Suprapubic skin (tissue), 4 donors: ENCODE data around the gene SMYD3. TPM values are rescaled to one million over a fixed set of nuclear protein-coding genes. Genes with fewer than 3 reads are reported as not detected.

ENCODE experiments used
- DNase-seq, 2 donors: peaks; one replicate each; pipeline ENCODE4 v3.0.0-alpha.2; 2019; ENCODE audit warnings: low spot score in 2 of 2
- H3K27ac ChIP-seq: fragments of 200-600 bp; sonication (generic); one replicate; pipeline ENCODE4 v1.5.1; 2019
- H3K27me3 ChIP-seq: fragments of 200-600 bp; sonication (generic); one replicate; pipeline ENCODE4 v1.5.1; 2019
- H3K36me3 ChIP-seq: fragments of 200-600 bp; sonication (generic); one replicate; pipeline ENCODE4 v1.5.1; 2019
- H3K4me1 ChIP-seq: fragments of 200-600 bp; sonication (generic); one replicate; pipeline ENCODE4 v1.5.1; 2019
- H3K4me3 ChIP-seq: fragments of 200-600 bp; sonication (generic); one replicate; pipeline ENCODE4 v1.5.1; 2019; ENCODE audit warnings: mild to moderate bottlenecking
- H3K9me3 ChIP-seq: fragments of 200-600 bp; sonication (generic); one replicate; pipeline ENCODE4 v1.5.1; 2019
- CTCF ChIP-seq, 2 donors: fragments of 200-600 bp in 1 of 2; fragments of 450-650 bp in 1 of 2; sonication (generic) in 1 of 2; IDR thresholded peaks; one replicate each; pipeline ENCODE4 v1.5.1; 2016 to 2019; ENCODE audit warnings: antibody characterized with exemption in 2 of 2, mild to moderate bottlenecking in 1 of 2, moderate library complexity in 1 of 2
- EP300 ChIP-seq: sonication (generic); formaldehyde crosslinking; IDR thresholded peaks from one replicate; pipeline ENCODE4 v1.6.1; 2017; ENCODE audit warnings: antibody characterized with exemption
- POLR2A ChIP-seq, 2 donors: fragments of 450-650 bp; IDR thresholded peaks; one replicate each; pipeline ENCODE4 v1.6.1; 2017; ENCODE audit warnings: antibody characterized with exemption in 2 of 2, mild to moderate bottlenecking in 2 of 2, moderate library complexity in 2 of 2
- POLR2AphosphoS5 ChIP-seq, 3 donors: sonication (generic); formaldehyde crosslinking; IDR thresholded peaks; one replicate each; pipeline ENCODE4 v1.6.1; 2017; ENCODE audit warnings: antibody characterized with exemption in 3 of 3
- WGBS: methylation state at CpG from one replicate; pipeline ENCODE4 v1.1.5; 2018; 5-methylcytosine and 5-hydroxymethylcytosine counted together
- total RNA-seq, 4 donors: library from RNA; depleted of rRNA; stranded (reverse); fragments of >200 nt; gene quantifications; one replicate each; pipeline ENCODE4 v1.1.0, GENCODE V29; 2016

The SMYD3 gene
- total RNA-seq, 4 donors from 2014 or later, result 14.5 to 33.6 (median 18.9) TPM

DNA sequence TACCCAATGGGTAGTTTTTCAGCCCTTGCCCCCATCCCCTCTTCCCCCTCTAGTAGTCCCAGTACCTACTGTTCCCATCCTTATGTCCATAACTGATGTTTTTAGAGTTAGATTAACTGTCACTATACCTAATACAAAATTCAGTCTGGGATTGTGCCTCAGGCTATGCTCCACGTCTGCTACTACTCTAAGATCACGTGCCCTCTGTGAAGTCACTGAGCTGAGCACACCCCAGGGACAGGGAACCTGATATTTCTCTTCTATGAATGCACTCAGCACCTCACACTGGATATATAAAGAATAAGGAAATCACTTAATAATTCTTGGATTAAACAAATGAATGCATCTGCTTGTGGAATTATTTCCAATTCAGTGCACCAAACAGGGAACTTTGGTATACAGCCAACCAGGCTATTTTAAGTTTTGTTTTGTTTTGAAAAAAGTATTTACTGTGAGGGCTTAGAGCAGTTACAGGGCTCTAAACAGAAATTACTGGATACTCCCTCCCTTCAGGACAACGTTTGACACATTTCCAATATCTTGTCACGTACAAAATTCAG, 307.9 kb downstream of the SMYD3 start:
- WGBS, result 38% methylated on average over 4 of the region's 4 CpGs
- Histone ChIP-seq H3K27me3 (no peaks in the 10 kb centered on the region), H3K27ac (no peak overlapping the region), H3K4me3 (no peak overlapping the region), H3K9me3 (no peaks in the 10 kb centered on the region), H3K4me1 (peaks cover 8% of the 10 kb centered on the region), H3K36me3 (no peaks in the 10 kb centered on the region)
- no peak for TF ChIP-seq EP300
- no peak for TF ChIP-seq POLR2AphosphoS5 (IDR thresholded peaks at IDR 0.05)
- TF ChIP-seq CTCF (IDR thresholded peaks at IDR 0.05), result no peak
- no peak for TF ChIP-seq POLR2A (IDR thresholded peaks at IDR 0.05)
- DNase-seq, result no peak

- no peak for DNase-seq
- Histone ChIP-seq H3K36me3 (no peaks in the 10 kb centered on the region), H3K27me3 (no peaks in the 10 kb centered on the region), H3K4me3 (no peak overlapping the region), H3K27ac (no peak overlapping the region), H3K4me1 (peaks cover 8% of the 10 kb centered on the region), H3K9me3 (no peaks in the 10 kb centered on the region)
- TF ChIP-seq EP300, result no peak
- no peak for TF ChIP-seq POLR2AphosphoS5 (IDR thresholded peaks at IDR 0.05)
- TF ChIP-seq CTCF (IDR thresholded peaks at IDR 0.05), result no peak
- no peak for TF ChIP-seq POLR2A (IDR thresholded peaks at IDR 0.05)
- WGBS, result 61% methylated on average over 2 of the region's 2 CpGs
Measured at GRCh38 chr1:246198115-246198816, 308.8 kb downstream of the SMYD3 start.

GRCh38 chr1:246197076-246197475, 310.0 kb downstream of the SMYD3 start:
- Histone ChIP-seq H3K4me1 (peaks cover 8% of the 10 kb centered on the region), H3K4me3 (no peak overlapping the region), H3K36me3 (no peaks in the 10 kb centered on the region), H3K27ac (no peak overlapping the region), H3K9me3 (no peaks in the 10 kb centered on the region), H3K27me3 (no peaks in the 10 kb centered on the region)
- WGBS, result 93% methylated on average over 9 of the region's 9 CpGs
- TF ChIP-seq EP300 (no peak), POLR2A (IDR thresholded peaks at IDR 0.05) (no peak), CTCF (IDR thresholded peaks at IDR 0.05) (no peak), POLR2AphosphoS5 (IDR thresholded peaks at IDR 0.05) (no peak)
- DNase-seq, result no peak

GRCh38 chr1:246195296-246195695, 311.8 kb downstream of the SMYD3 start:
- H3K36me3 ChIP-seq, result no peaks in the 10 kb centered on the region
- H3K4me3 ChIP-seq, result no peak overlapping the region
- no peak for DNase-seq
- H3K9me3 ChIP-seq, result no peaks in the 10 kb centered on the region
- TF ChIP-seq POLR2AphosphoS5 (IDR thresholded peaks at IDR 0.05) (no peak), POLR2A (IDR thresholded peaks at IDR 0.05) (no peak), CTCF (IDR thresholded peaks at IDR 0.05) (no peak), EP300 (no peak)
- peaks cover 8% of the 10 kb centered on the region for H3K4me1 ChIP-seq
- WGBS, result 91% methylated on average over 7 of the region's 7 CpGs
- no peaks in the 10 kb centered on the region for H3K27me3 ChIP-seq
- no peak overlapping the region for H3K27ac ChIP-seq

DNA sequence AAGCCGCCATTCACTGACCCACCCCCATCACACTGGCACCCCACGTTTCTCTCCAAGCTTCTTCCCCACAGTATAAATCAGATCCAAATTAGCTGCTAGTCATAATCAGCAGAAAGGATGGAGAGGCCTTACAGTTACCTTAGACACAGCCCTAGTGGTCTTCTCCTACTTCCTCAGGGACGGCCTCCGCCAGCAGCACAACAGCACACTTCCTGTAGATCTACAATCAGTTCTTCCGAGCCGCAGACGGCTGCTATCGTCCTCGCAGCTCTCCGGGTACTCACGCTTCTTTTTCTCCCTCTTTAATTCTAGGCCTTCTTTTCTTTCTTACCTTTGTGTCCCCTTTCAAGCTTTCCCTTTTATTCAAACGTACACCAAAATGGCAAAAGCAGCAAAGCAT, 313.5 kb downstream of the SMYD3 start:
- H3K4me3 ChIP-seq, result no peak overlapping the region
- no peak for DNase-seq
- 90% methylated on average over 12 of the region's 12 CpGs for WGBS
- no peaks in the 10 kb centered on the region for H3K27me3 ChIP-seq
- no peaks in the 10 kb centered on the region for H3K9me3 ChIP-seq
- no peaks in the 10 kb centered on the region for H3K36me3 ChIP-seq
- no peaks in the 10 kb centered on the region for H3K4me1 ChIP-seq
- TF ChIP-seq CTCF (IDR thresholded peaks at IDR 0.05) (no peak), POLR2A (IDR thresholded peaks at IDR 0.05) (no peak), EP300 (no peak), POLR2AphosphoS5 (IDR thresholded peaks at IDR 0.05) (no peak)
- H3K27ac ChIP-seq, result no peak overlapping the region
